ENCODE measurements around the gene CFAP161.

GRCh38 chr15:81185631-81186295, 51.7 kb downstream of the CFAP161 start:
- TF ChIP-seq POLR2A (IDR thresholded peaks at IDR 0.05), result no peak
- TF ChIP-seq, protein P1, sequence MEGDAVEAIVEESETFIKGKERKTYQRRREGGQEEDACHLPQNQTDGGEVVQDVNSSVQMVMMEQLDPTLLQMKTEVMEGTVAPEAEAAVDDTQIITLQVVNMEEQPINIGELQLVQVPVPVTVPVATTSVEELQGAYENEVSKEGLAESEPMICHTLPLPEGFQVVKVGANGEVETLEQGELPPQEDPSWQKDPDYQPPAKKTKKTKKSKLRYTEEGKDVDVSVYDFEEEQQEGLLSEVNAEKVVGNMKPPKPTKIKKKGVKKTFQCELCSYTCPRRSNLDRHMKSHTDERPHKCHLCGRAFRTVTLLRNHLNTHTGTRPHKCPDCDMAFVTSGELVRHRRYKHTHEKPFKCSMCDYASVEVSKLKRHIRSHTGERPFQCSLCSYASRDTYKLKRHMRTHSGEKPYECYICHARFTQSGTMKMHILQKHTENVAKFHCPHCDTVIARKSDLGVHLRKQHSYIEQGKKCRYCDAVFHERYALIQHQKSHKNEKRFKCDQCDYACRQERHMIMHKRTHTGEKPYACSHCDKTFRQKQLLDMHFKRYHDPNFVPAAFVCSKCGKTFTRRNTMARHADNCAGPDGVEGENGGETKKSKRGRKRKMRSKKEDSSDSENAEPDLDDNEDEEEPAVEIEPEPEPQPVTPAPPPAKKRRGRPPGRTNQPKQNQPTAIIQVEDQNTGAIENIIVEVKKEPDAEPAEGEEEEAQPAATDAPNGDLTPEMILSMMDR (IDR thresholded peaks at IDR 0.05), result no peak
